ENCODE data around the gene MID1.

DNA sequence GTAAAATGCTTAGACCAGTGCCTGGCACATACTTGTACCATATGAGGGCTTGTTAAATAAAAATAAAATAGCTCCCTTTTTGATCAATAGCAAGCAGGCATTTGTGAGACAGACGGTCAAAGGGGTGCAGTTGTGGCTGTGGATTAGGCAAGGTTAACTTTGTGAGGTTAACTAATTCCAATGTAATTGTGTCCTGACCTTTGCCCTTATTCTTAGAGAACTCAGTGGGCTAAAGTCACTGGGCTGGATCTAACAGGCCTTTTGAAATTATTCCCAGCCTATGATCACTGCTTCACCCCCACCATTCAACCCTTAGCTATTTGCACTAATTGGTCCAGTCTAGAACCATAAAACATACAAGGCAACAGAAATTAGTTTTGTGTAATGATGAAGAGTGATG lies 166.4 kb downstream of the MID1 start:
- TF ChIP-seq POLR2A (IDR thresholded peaks at IDR 0.05; ENCODE audit: low read length), result no peak
- TF ChIP-seq GATA1 (IDR thresholded peaks at IDR 0.05; ENCODE audit: low read depth, low read length), result no peak

Data from erythroblast (primary cell).